ENCODE results near the gene FCAMR. TPM values are rescaled to one million over a fixed set of nuclear protein-coding genes. Genes with fewer than 3 reads are reported as not detected.

Gene FCAMR
- total RNA-seq, 1 experiment from 2014 or later = not detected

GRCh38 chr1:206951318-206952100 lies 18.8 kb downstream of the FCAMR start:
- no peaks in the 10 kb centered on the region for H3K4me1 Mint-ChIP-seq
- TF ChIP-seq CREM (CRISPR knock-in tag; IDR thresholded peaks at IDR 0.05) = no peak
- TF ChIP-seq PRDM15 (CRISPR knock-in tag; IDR thresholded peaks at IDR 0.05) = no peak
- no peak for TF ChIP-seq ZNF532 (CRISPR knock-in tag; IDR thresholded peaks at IDR 0.05; ENCODE audit: borderline replicate concordance)
- TF ChIP-seq TP53 (CRISPR knock-in tag; IDR thresholded peaks at IDR 0.05) = no peak
- TF ChIP-seq CREB1 (CRISPR knock-in tag; IDR thresholded peaks at IDR 0.05) = no peak
- TF ChIP-seq ZNF219 (CRISPR knock-in tag; IDR thresholded peaks at IDR 0.05; ENCODE audit: borderline replicate concordance) = no peak
- no peak for TF ChIP-seq STAT6 (CRISPR knock-in tag; conservative IDR thresholded peaks at IDR 0.05; ENCODE audit: low read depth)
- no peak for TF ChIP-seq ZBTB43 (CRISPR knock-in tag; IDR thresholded peaks at IDR 0.05)
- no peak for TF ChIP-seq ZBTB21 (CRISPR knock-in tag; IDR thresholded peaks at IDR 0.05; ENCODE audit: borderline replicate concordance)
- peaks cover 11% of the 10 kb centered on the region for H3K9me3 Mint-ChIP-seq
- no peak for DNase-seq (ENCODE audit: low spot score)
- ChIA-PET POLR2A (no interaction called here), CTCF (interaction anchor here (1.2 to 2.3 kb wide), 4 partner anchors 16 to 39 kb away, joined by 3 to 9 read pairs (median 6); no protein-coding TSS in a partner anchor)
- H3K27ac Mint-ChIP-seq = no peak overlapping the region
- no peak overlapping the region for H3K4me3 Mint-ChIP-seq
- H3K27me3 Mint-ChIP-seq (ENCODE audit: low read depth) = peaks cover 4% of the 10 kb centered on the region
- H3K36me3 Mint-ChIP-seq = no peaks in the 10 kb centered on the region
- no peak for ATAC-seq

GRCh38 chr1:206949641-206950040 lies 20.6 kb downstream of the FCAMR start:
- peaks cover 5% of the 10 kb centered on the region; the same call in 1 of the 2 replicates for H3K27me3 Mint-ChIP-seq (ENCODE audit: low read depth)
- ChIA-PET CTCF (interaction anchor here (1.0 kb wide), 1 partner anchor 32 kb away, joined by 3 read pairs; no protein-coding TSS in a partner anchor), POLR2A (no interaction called here)
- no peaks in the 10 kb centered on the region for H3K4me1 Mint-ChIP-seq
- no peaks in the 10 kb centered on the region for H3K36me3 Mint-ChIP-seq
- DNase-seq (ENCODE audit: low spot score) = no peak
- no peak overlapping the region for H3K27ac Mint-ChIP-seq
- no peak for ATAC-seq
- no peak overlapping the region for H3K4me3 Mint-ChIP-seq
- peaks cover 11% of the 10 kb centered on the region for H3K9me3 Mint-ChIP-seq
- TF ChIP-seq ELF4 (CRISPR knock-in tag; IDR thresholded peaks at IDR 0.05; ENCODE audit: low read depth) = no peak
- no peak for TF ChIP-seq FOXP4 (CRISPR knock-in tag; IDR thresholded peaks at IDR 0.05)
- no peak for TF ChIP-seq PRDM15 (CRISPR knock-in tag; IDR thresholded peaks at IDR 0.05)
- TF ChIP-seq ZNF138 (CRISPR knock-in tag; conservative IDR thresholded peaks at IDR 0.05) = no peak

Measured in WTC11 (cell line).